BLaER1 (cell line): Measurements from ENCODE around the gene ZNF143.
"Not testable (repeated sequence)": the region's sequence is repeated elsewhere in the genome, so short reads cannot be mapped to it uniquely, and the experiment has no call there.

Source experiments
- H3K27ac ChIP-seq: shearing (Covaris generic); formaldehyde crosslinking; 2 replicates; pipeline ENCODE4 v1.8.1; 2022
- H3K27me3 ChIP-seq: shearing (Covaris generic); formaldehyde crosslinking; 2 replicates; pipeline ENCODE4 v1.8.1; 2022
- H3K36me3 ChIP-seq: shearing (Covaris generic); formaldehyde crosslinking; 2 replicates; pipeline ENCODE4 v1.8.1; 2022
- H3K4me1 ChIP-seq: shearing (Covaris generic); formaldehyde crosslinking; 2 replicates; pipeline ENCODE4 v1.8.1; 2022
- H3K4me2 ChIP-seq: shearing (Covaris generic); formaldehyde crosslinking; 2 replicates; pipeline ENCODE4 v1.8.1; 2022
- H3K4me3 ChIP-seq: shearing (Covaris generic); formaldehyde crosslinking; 2 replicates; pipeline ENCODE4 v1.8.1; 2022
- H3K9ac ChIP-seq: shearing (Covaris generic); formaldehyde crosslinking; 2 replicates; pipeline ENCODE4 v1.8.1; 2022
- H3K9me3 ChIP-seq: shearing (Covaris generic); formaldehyde crosslinking; 2 replicates; pipeline ENCODE4 v1.8.1; 2022
- H4K20me1 ChIP-seq: shearing (Covaris generic); formaldehyde crosslinking; 2 replicates; pipeline ENCODE4 v1.8.1; 2022
- Cebpa-rat ChIP-seq: shearing (Covaris generic); IDR thresholded peaks from 2 replicates; pipeline ENCODE4 v1.8.1; 2022

ZNF143 gene

GRCh38 chr11:9533736-9534473, 73.1 kb downstream of the ZNF143 start:
- no peaks in the 10 kb centered on the region for H4K20me1 ChIP-seq
- no peak overlapping the region for H3K9ac ChIP-seq
- no peak for TF ChIP-seq Cebpa-rat
- H3K4me2 ChIP-seq: no peak overlapping the region
- no peak overlapping the region for H3K27ac ChIP-seq
- no peaks in the 10 kb centered on the region for H3K9me3 ChIP-seq
- H3K4me1 ChIP-seq: no peaks in the 10 kb centered on the region
- no peaks in the 10 kb centered on the region for H3K27me3 ChIP-seq
- 0 out of 2 replicates have a peak, but pooled peaks cover 6% of the 10 kb centered on the region for H3K36me3 ChIP-seq
- no peak overlapping the region for H3K4me3 ChIP-seq

DNA sequence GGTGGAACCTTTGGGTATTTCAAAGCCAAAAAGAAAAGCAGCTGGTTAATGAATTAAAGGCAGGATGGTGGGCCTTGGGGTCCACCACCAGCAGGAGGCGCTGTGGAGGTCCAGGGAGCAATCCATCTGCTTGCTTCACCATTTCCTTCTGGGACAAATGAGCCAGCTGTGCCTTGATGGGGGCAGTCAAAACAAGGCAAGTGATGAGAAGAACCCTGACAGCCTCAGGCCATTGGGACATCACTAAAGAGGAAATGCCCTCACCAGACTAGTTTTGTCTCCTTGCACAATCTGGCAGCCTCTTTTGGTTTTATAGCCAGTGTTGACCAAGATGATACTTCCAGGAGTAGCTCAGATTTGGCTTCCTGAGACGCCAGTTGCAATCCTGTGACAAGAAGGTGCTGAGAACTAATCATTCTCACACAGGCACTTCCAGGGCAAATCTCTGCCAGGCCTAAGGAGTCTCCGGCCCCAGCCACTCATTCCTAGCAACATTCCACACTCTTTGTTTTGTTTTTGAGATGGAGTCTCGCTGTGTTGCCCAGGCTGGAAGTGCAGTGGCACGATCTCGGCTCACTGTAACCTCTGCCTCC, 74.5 kb downstream of the ZNF143 start:
- Histone ChIP-seq H3K4me1 (no peaks in the 10 kb centered on the region), H3K36me3 (no peaks in the 10 kb centered on the region), H3K4me3 (no peak overlapping the region), H3K27me3 (no peaks in the 10 kb centered on the region), H3K9me3 (no peaks in the 10 kb centered on the region), H3K9ac (no peak overlapping the region), H3K4me2 (no peak overlapping the region), H4K20me1 (no peaks in the 10 kb centered on the region), H3K27ac (no peak overlapping the region)
- TF ChIP-seq Cebpa-rat: no peak

GRCh38 chr11:9538548-9538947, 77.7 kb downstream of the ZNF143 start:
- TF ChIP-seq Cebpa-rat: no peak
- Histone ChIP-seq H3K4me1 (no peaks in the 10 kb centered on the region), H3K9ac (no peak overlapping the region), H3K27me3 (no peaks in the 10 kb centered on the region), H3K36me3 (no peaks in the 10 kb centered on the region), H3K9me3 (no peaks in the 10 kb centered on the region), H3K4me2 (no peak overlapping the region), H3K27ac (no peak overlapping the region), H3K4me3 (no peak overlapping the region), H4K20me1 (no peaks in the 10 kb centered on the region)

DNA sequence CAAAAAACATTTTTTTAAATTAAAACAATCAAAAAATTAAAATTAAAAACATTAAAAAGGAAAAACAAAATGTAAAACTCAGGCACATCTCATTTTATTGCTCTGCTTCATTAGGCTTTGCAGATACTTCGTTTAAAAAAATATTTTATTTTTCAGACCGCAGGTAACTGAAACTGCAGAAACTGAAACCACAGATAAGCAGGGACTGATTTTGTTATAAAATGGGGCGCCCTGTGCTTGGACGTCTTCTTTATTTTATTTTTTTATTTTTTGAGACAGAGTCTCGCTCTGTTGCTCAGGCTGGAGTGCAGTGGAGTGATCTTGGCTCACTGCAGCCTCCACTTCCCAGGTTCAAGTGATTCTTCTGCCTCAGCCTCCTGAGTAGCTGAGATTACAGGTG, 88.4 kb downstream of the ZNF143 start:
- H3K9ac ChIP-seq, H3K4me1 ChIP-seq, H3K4me2 ChIP-seq: not testable (repeated sequence)

GRCh38 chr11:9550191-9550628, 89.4 kb downstream of the ZNF143 start:
- no peaks in the 10 kb centered on the region for H4K20me1 ChIP-seq
- H3K4me1 ChIP-seq: no peaks in the 10 kb centered on the region
- no peak overlapping the region for H3K27ac ChIP-seq
- H3K9me3 ChIP-seq: no peaks in the 10 kb centered on the region
- H3K9ac ChIP-seq: no peak overlapping the region
- no peaks in the 10 kb centered on the region for H3K27me3 ChIP-seq
- no peak overlapping the region for H3K4me2 ChIP-seq
- no peak for TF ChIP-seq Cebpa-rat
- no peak overlapping the region for H3K4me3 ChIP-seq
- H3K36me3 ChIP-seq: peaks cover 7% of the 10 kb centered on the region; the same call in 1 of the 2 replicates

More for the DNA sequence above, 88.4 kb downstream of the ZNF143 start:
- not testable (repeated sequence) for H3K27me3 ChIP-seq, H4K20me1 ChIP-seq, H3K9me3 ChIP-seq, H3K27ac ChIP-seq, H3K36me3 ChIP-seq, H3K4me3 ChIP-seq

GRCh38 chr11:9561279-9561982, 100.6 kb downstream of the ZNF143 start:
- Histone ChIP-seq H4K20me1 (no peaks in the 10 kb centered on the region), H3K9ac (no peak overlapping the region), H3K4me1 (no peaks in the 10 kb centered on the region), H3K36me3 (0 out of 2 replicates have a peak, but pooled peaks cover 4% of the 10 kb centered on the region), H3K27ac (no peak overlapping the region), H3K27me3 (no peaks in the 10 kb centered on the region), H3K9me3 (peaks cover 27% of the 10 kb centered on the region), H3K4me2 (no peak overlapping the region), H3K4me3 (no peak overlapping the region)
- no peak for TF ChIP-seq Cebpa-rat

GRCh38 chr11:9562716-9563115, 101.9 kb downstream of the ZNF143 start:
- Histone ChIP-seq H3K9ac (no peak overlapping the region), H3K4me2 (no peak overlapping the region), H3K27me3 (no peaks in the 10 kb centered on the region), H3K4me1 (no peaks in the 10 kb centered on the region), H3K9me3 (peaks cover 27% of the 10 kb centered on the region), H3K4me3 (no peak overlapping the region), H3K27ac (no peak overlapping the region), H4K20me1 (no peaks in the 10 kb centered on the region), H3K36me3 (no peaks in the 10 kb centered on the region)
- TF ChIP-seq Cebpa-rat: no peak

DNA sequence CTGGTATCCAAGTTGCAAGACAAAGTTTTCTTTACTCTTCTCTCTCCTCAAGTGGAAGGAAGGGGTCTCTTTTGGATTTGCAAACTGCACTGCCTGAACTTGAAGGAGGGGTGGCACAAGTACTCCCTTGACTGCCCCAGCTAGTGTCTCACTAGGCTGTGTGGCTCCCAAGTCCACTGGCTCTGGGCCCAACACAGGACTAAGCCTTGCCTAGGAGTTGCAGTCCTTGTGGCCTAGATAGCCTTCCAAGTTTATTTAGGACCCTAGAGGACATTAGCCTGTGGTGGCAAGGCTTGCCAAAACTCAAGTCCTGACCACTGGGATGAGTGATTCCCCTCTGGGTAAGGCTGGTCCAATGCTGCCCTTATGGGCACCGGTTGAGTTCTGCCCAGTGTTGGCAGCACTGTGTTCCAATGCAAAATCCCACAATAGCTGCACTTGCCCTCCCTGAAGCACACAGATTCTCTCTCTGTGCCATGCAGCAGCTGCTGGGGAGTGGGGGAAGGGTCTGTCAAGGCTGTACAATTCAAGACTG, 102.5 kb downstream of the ZNF143 start:
- no peak overlapping the region for H3K4me3 ChIP-seq
- no peak overlapping the region for H3K27ac ChIP-seq
- H3K36me3 ChIP-seq: no peaks in the 10 kb centered on the region
- H4K20me1 ChIP-seq: no peaks in the 10 kb centered on the region
- H3K4me1 ChIP-seq: no peaks in the 10 kb centered on the region
- H3K9ac ChIP-seq: no peak overlapping the region
- no peak overlapping the region for H3K4me2 ChIP-seq
- no peaks in the 10 kb centered on the region for H3K27me3 ChIP-seq
- no peak for TF ChIP-seq Cebpa-rat
- H3K9me3 ChIP-seq: peaks cover 27% of the 10 kb centered on the region

- Histone ChIP-seq H3K4me3 (no peak overlapping the region), H3K36me3 (no peaks in the 10 kb centered on the region), H3K27ac (no peak overlapping the region), H3K9ac (no peak overlapping the region), H3K4me2 (no peak overlapping the region), H4K20me1 (no peaks in the 10 kb centered on the region), H3K9me3 (peaks cover 11% of the 10 kb centered on the region), H3K4me1 (peaks cover 17% of the 10 kb centered on the region), H3K27me3 (no peaks in the 10 kb centered on the region)
- no peak for TF ChIP-seq Cebpa-rat
Observed at GRCh38 chr11:9565822-9566560, 105.2 kb downstream of the ZNF143 start.
